ENCODE results near the gene CADM2. TPM values are rescaled to one million over a fixed set of nuclear protein-coding genes. Genes with fewer than 3 reads are reported as not detected.

CADM2 gene
- total and polyA plus RNA-seq, 2 experiments from 2014 or later: 0.09 TPM; not detected in 1

DNA sequence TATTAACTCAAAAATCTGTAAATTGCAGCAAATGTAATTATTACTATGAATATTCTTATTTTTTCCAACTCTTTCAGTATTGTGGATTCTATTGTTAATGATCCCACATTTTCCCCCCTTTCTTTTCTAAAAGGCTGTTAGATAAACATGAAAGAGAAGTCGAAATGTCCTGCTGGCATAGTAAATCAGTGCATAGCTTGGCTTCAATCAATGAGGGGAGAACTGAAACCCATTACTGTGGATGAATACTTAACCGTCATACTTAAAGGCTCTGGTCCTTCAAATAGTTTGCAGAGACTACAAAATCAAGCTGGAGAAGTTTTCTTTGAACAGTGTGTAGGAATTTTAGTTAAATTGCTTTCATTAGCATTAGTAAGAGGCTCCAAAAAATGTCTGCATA lies 667.9 kb downstream of the CADM2 start:
- no peaks in the 10 kb centered on the region for H3K4me1 ChIP-seq (ENCODE audit: insufficient read depth)
- 1 to 2% methylated on average over 2 of the region's 2 CpGs for WGBS, 2 experiments (ENCODE audit: low coverage in 1 of 2, low lambda C conversion rate in 2 of 2, missing lambda C conversion rate in 2 of 2)
- no peaks in the 10 kb centered on the region for H3K79me2 ChIP-seq (ENCODE audit: insufficient read depth)
- no peak overlapping the region for H3K9ac ChIP-seq
- no peaks in the 10 kb centered on the region for H3K9me3 ChIP-seq (ENCODE audit: low read depth)
- H3F3A ChIP-seq (ENCODE audit: insufficient read depth): no peaks in the 10 kb centered on the region
- no peak overlapping the region for H3K4me3 ChIP-seq
- no peaks in the 10 kb centered on the region for H3K27me3 ChIP-seq (replicated peaks; ENCODE audit: insufficient read depth)
- H3K4me2 ChIP-seq (ENCODE audit: unreplicated experiment): no peak overlapping the region
- no peak for TF ChIP-seq EZH2phosphoT487 (IDR thresholded peaks at IDR 0.05; ENCODE audit: insufficient read depth, low read depth)
- TF ChIP-seq EZH2 (IDR thresholded peaks at IDR 0.05; ENCODE audit: insufficient read depth, poor library complexity, severe bottlenecking): no peak
- no peak overlapping the region for H3K27ac ChIP-seq
- DNase-seq: no peak
- no peaks in the 10 kb centered on the region for H4K20me1 ChIP-seq (ENCODE audit: insufficient read depth)
- no peaks in the 10 kb centered on the region for H3K36me3 ChIP-seq (ENCODE audit: low read depth)
- no peak overlapping the region for H2AFZ ChIP-seq
- in situ Hi-C loops (cut with MboI): no loop called here
- no peaks in the 10 kb centered on the region for H3K9me2 ChIP-seq (ENCODE audit: insufficient read depth)

DNA sequence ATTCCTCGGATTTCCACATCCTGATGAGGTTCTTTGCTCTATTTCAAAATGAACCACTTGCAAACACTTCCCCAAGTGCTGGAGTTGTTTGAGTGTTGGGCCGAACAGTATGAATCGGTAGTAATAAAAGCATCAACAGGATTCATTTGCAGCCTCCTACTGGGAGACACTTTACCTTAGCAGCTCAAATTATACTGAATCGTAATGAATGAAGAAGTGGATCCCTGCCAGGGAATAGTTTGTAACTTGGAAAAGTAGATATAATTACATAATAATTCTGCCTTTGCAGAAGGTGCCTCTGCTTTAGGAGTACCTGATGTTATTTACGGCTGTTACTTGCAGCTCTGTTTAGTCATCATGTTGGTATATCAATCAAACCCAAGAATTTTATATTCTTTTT lies 669.1 kb downstream of the CADM2 start:
- in situ Hi-C loops (cut with MboI): no loop called here
- Histone ChIP-seq H3K4me1 (ENCODE audit: insufficient read depth) (no peaks in the 10 kb centered on the region), H4K20me1 (ENCODE audit: insufficient read depth) (no peaks in the 10 kb centered on the region)

DNA sequence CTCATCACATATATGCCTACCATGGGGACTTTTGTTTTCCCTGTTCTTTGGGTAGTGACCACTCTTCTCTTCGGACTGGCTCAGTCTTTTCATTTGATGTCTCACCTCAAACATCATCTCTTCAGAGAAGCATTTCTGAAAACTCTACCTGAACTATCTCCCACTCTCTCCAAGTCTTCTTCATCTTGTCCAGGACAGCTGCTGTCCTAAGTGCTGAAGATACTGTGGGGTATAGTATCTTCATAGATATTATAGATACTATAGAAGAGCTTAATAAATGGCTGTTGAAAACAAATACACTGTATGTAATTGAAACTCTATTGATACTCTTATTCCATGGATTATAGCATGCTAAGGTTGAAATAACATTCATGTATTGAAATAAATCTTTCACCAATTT lies 672.3 kb downstream of the CADM2 start:
- H3K9me2 ChIP-seq (ENCODE audit: insufficient read depth): no peaks in the 10 kb centered on the region
- TF ChIP-seq EZH2 (IDR thresholded peaks at IDR 0.05; ENCODE audit: insufficient read depth, poor library complexity, severe bottlenecking): no peak
- TF ChIP-seq EZH2phosphoT487 (IDR thresholded peaks at IDR 0.05; ENCODE audit: insufficient read depth, low read depth): no peak
- no peaks in the 10 kb centered on the region for H3F3A ChIP-seq (ENCODE audit: insufficient read depth)
- no peaks in the 10 kb centered on the region for H3K9me3 ChIP-seq (ENCODE audit: low read depth)
- no peak overlapping the region for H2AFZ ChIP-seq
- H3K27me3 ChIP-seq (replicated peaks; ENCODE audit: insufficient read depth): no peaks in the 10 kb centered on the region
- H3K27ac ChIP-seq: no peak overlapping the region
- no peak overlapping the region for H3K9ac ChIP-seq
- H4K20me1 ChIP-seq (ENCODE audit: insufficient read depth): no peaks in the 10 kb centered on the region
- H3K79me2 ChIP-seq (ENCODE audit: insufficient read depth): no peaks in the 10 kb centered on the region
- H3K4me3 ChIP-seq: no peak overlapping the region
- no peak overlapping the region for H3K4me2 ChIP-seq (ENCODE audit: unreplicated experiment)
- in situ Hi-C loops (cut with MboI): no loop called here
- DNase-seq: no peak
- H3K36me3 ChIP-seq (ENCODE audit: low read depth): no peaks in the 10 kb centered on the region
- WGBS, 2 experiments (ENCODE audit: low coverage in 1 of 2, low lambda C conversion rate in 2 of 2, missing lambda C conversion rate in 2 of 2): 9 to 27% methylated on average over 1 of the region's 1 CpG
- H3K4me1 ChIP-seq (ENCODE audit: insufficient read depth): no peaks in the 10 kb centered on the region

More for the DNA sequence above, 669.1 kb downstream of the CADM2 start:
- no peak overlapping the region for H3K4me2 ChIP-seq (ENCODE audit: unreplicated experiment)
- H3K4me3 ChIP-seq: no peak overlapping the region
- no peaks in the 10 kb centered on the region for H3K36me3 ChIP-seq (ENCODE audit: low read depth)
- TF ChIP-seq EZH2 (IDR thresholded peaks at IDR 0.05; ENCODE audit: insufficient read depth, poor library complexity, severe bottlenecking) (no peak), EZH2phosphoT487 (IDR thresholded peaks at IDR 0.05; ENCODE audit: insufficient read depth, low read depth) (no peak)
- H3F3A ChIP-seq (ENCODE audit: insufficient read depth): no peaks in the 10 kb centered on the region
- no peaks in the 10 kb centered on the region for H3K79me2 ChIP-seq (ENCODE audit: insufficient read depth)
- no peak overlapping the region for H3K9ac ChIP-seq
- no peak overlapping the region for H3K27ac ChIP-seq
- 18 to 22% methylated on average over 5 of the region's 5 CpGs for WGBS, 2 experiments (ENCODE audit: low coverage in 1 of 2, low lambda C conversion rate in 2 of 2, missing lambda C conversion rate in 2 of 2)
- no peaks in the 10 kb centered on the region for H3K9me3 ChIP-seq (ENCODE audit: low read depth)
- H3K27me3 ChIP-seq (replicated peaks; ENCODE audit: insufficient read depth): no peaks in the 10 kb centered on the region
- DNase-seq: no peak
- H2AFZ ChIP-seq: no peak overlapping the region
- H3K9me2 ChIP-seq (ENCODE audit: insufficient read depth): no peaks in the 10 kb centered on the region

DNA sequence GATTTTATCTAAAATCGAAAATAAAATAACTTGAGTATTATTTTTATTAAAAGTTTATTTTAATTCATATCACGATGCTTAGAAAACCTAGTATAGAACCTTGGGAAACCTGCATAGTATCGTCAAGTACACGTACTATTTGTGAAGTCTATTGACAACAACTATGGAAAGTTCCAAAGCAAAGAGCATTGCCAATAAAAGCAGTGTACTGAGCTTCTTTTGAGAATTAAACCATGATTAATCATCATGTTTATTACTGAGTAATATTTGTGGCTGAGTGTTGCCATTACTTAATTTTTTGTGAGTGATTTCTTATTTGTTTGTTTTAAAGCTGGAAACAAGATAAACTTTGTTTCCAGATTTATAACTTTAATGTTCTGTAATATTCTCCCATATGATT lies 674.1 kb downstream of the CADM2 start:
- Histone ChIP-seq H4K20me1 (ENCODE audit: insufficient read depth) (no peaks in the 10 kb centered on the region), H3K4me1 (ENCODE audit: insufficient read depth) (no peaks in the 10 kb centered on the region), H3K4me2 (ENCODE audit: unreplicated experiment) (no peak overlapping the region), H3K27me3 (replicated peaks; ENCODE audit: insufficient read depth) (no peaks in the 10 kb centered on the region), H3K27ac (no peak overlapping the region), H3K36me3 (ENCODE audit: low read depth) (no peaks in the 10 kb centered on the region), H3K9ac (no peak overlapping the region), H3K9me3 (ENCODE audit: low read depth) (no peaks in the 10 kb centered on the region), H3K79me2 (ENCODE audit: insufficient read depth) (no peaks in the 10 kb centered on the region), H3K4me3 (no peak overlapping the region), H3K9me2 (ENCODE audit: insufficient read depth) (no peaks in the 10 kb centered on the region), H2AFZ (no peak overlapping the region), H3F3A (ENCODE audit: insufficient read depth) (no peaks in the 10 kb centered on the region)
- in situ Hi-C loops (cut with MboI): no loop called here
- WGBS, 2 experiments (ENCODE audit: low coverage in 1 of 2, low lambda C conversion rate in 2 of 2, missing lambda C conversion rate in 2 of 2): 14 to 23% methylated on average over 4 of the region's 4 CpGs
- TF ChIP-seq EZH2 (IDR thresholded peaks at IDR 0.05; ENCODE audit: insufficient read depth, poor library complexity, severe bottlenecking) (no peak), EZH2phosphoT487 (IDR thresholded peaks at IDR 0.05; ENCODE audit: insufficient read depth, low read depth) (no peak)
- no peak for DNase-seq

DNA sequence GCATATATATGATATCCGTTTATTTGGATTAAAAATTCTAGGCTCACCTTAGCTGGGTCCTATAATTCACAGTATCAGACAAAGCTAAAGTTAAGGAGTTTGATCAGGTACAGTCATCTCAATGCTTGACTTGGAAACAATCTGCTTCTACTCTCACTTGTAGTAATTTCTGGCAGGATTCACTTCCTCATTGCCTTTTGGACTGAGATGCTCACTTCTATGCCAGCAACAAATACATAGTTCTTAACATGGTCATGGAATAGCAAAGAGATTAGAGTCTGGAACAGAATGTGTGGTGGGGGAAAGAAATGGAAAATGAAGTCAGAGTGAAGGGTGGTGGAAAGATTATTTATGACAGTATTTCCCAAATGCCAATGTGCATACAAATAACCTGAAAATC lies 693.6 kb downstream of the CADM2 start:
- H2AFZ ChIP-seq: no peak overlapping the region
- H3K36me3 ChIP-seq (ENCODE audit: low read depth): no peaks in the 10 kb centered on the region
- no peaks in the 10 kb centered on the region for H3K79me2 ChIP-seq (ENCODE audit: insufficient read depth)
- DNase-seq: no peak
- no peak overlapping the region for H3K4me2 ChIP-seq (ENCODE audit: unreplicated experiment)
- peaks cover 5% of the 10 kb centered on the region for H3K9me3 ChIP-seq (ENCODE audit: low read depth)
- H3K27me3 ChIP-seq (replicated peaks; ENCODE audit: insufficient read depth): no peaks in the 10 kb centered on the region
- in situ Hi-C loops (cut with MboI): no loop called here
- no peaks in the 10 kb centered on the region for H3K4me1 ChIP-seq (ENCODE audit: insufficient read depth)
- no peak overlapping the region for H3K27ac ChIP-seq
- H3K9ac ChIP-seq: no peak overlapping the region
- no peaks in the 10 kb centered on the region for H3K9me2 ChIP-seq (ENCODE audit: insufficient read depth)
- 6 to 25% methylated on average over 1 of the region's 1 CpG for WGBS, 2 experiments (ENCODE audit: low coverage in 1 of 2, low lambda C conversion rate in 2 of 2, missing lambda C conversion rate in 2 of 2)
- no peaks in the 10 kb centered on the region for H4K20me1 ChIP-seq (ENCODE audit: insufficient read depth)
- TF ChIP-seq EZH2 (IDR thresholded peaks at IDR 0.05; ENCODE audit: insufficient read depth, poor library complexity, severe bottlenecking): no peak
- no peak for TF ChIP-seq EZH2phosphoT487 (IDR thresholded peaks at IDR 0.05; ENCODE audit: insufficient read depth, low read depth)
- H3K4me3 ChIP-seq: no peak overlapping the region
- H3F3A ChIP-seq (ENCODE audit: insufficient read depth): no peaks in the 10 kb centered on the region
